Esophagus muscularis mucosa (tissue), 3 donors: ENCODE measurements around the gene MYB.

Experiments
- CTCF ChIP-seq, 3 experiments: fragments of 200-600 bp in 2 of 3; fragments of 450-650 bp in 1 of 3; sonication (generic) in 2 of 3; IDR thresholded peaks; one replicate each; pipeline ENCODE4 v1.5.1; 2017 to 2019; ENCODE audit warnings: antibody characterized with exemption in 3 of 3, mild to moderate bottlenecking in 2 of 3, moderate library complexity in 1 of 3
- POLR2A ChIP-seq: fragments of 450-650 bp; IDR thresholded peaks from one replicate; pipeline ENCODE4 v1.6.1; 2017; ENCODE audit warnings: antibody characterized with exemption, moderate library complexity, mild to moderate bottlenecking, low read depth

GRCh38 chr6:135170238-135170637 is 10.9 kb upstream of the MYB start:
- TF ChIP-seq CTCF (IDR thresholded peaks at IDR 0.05) (no peak), POLR2A (no peak)
